Stimulated activated CD4-positive, alpha-beta T cell treated with anti-CD3 and anti-CD28 coated beads, Interleukin-2, amount 100 ng/mL, for 24 hours (primary cell): ENCODE data around the gene AP1B1.

Source experiments
- DNase-seq, 2 donors: peaks; one replicate each; pipeline ENCODE4 v3.0.0-alpha.2; 2020

Gene AP1B1

DNA sequence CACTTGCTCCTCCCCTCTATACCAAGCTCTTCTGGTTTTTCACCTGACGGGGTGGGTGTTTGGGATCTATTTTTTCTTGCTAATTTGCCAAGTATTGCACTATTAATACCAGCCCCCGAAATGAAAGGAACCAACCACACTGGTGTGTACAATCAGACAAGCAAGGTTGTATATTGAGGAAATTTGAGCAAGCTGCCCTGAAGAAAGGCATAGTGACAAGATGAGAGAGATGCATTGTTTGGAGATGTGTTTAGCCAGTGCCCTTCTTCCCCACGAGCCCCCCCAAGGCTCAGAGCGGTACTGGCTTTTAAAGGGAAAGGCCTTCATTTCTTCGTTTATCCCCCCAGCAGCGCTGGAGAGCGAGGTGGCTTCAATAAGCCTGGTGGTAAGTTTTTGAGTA lies 97.2 kb downstream of the AP1B1 start:
- DNase-seq, result no peak

- no peak for DNase-seq
These were observed 98.3 kb downstream of the AP1B1 start for GRCh38 chr22:29290061-29290460.

DNA sequence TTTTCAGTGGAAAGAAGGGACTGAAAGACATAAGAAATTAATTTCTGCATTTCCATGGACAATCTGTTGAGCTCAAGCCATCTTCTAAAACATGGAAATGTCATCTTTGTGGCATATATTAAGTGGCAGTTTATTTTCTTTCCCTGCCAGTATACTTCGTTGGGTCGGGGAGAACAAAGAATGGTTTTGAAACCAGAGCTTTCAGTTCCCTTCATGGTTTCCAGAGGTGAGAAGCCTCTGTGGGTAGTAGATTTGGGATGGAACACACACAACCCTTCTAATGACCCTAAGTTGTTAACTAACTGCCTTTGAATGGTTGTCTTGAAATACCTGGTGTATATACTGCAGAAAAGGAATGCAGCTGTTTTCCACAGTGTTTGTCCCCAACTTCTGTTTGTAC lies 99.5 kb downstream of the AP1B1 start:
- DNase-seq, result no peak

DNA sequence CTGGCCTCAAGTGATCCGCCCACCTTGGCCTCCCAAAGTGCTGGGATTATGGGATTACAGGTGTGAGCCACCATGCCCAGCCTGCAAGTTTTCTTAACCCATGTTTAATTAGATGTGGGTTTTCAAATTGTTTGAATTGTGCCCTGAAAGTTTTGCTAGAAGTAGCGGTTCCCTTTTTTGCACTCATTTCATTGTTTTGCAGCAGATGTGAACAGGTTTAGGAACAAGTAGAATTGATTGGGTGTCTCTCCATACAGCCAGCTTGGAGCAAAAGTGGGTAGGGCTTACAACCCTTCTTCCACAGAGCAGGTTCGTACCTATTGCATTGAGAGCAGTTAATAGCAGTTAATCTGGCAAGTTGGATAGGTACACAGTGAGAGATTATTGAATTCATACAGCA lies 104.2 kb downstream of the AP1B1 start:
- no peak for DNase-seq

DNA sequence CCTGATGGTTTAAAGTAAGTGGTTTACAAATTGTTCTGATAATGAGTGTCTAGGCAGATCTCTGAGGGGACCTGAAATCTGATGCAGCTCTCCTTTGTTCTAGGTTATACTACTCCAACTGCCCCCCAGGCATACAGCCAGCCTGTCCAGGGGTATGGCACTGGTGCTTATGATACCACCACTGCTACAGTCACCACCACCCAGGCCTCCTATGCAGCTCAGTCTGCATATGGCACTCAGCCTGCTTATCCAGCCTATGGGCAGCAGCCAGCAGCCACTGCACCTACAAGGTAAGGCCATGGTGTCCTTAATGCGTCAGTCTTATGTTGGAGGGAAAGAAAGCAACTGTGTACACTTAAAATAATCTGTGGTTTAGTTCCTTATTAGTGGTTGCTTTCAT lies 110.4 kb downstream of the AP1B1 start:
- no peak for DNase-seq
